HCT116 (cell line): Measurements from ENCODE around the gene FRS2. TPM values are rescaled to one million over a fixed set of nuclear protein-coding genes. Genes with fewer than 3 reads are reported as not detected.

Experiments
- ATAC-seq: fragments of 200-7000 bp; cut with Tn5 transposase; 2 replicates; pipeline ENCODE4 v1.9.1; 2020; ENCODE audit warnings: mild to moderate bottlenecking, moderate library complexity
- BruUV-seq: library from RNA; stranded (reverse); fragments of 400-500 nt; replicated peaks from 2 replicates; lab custom pipeline; 2021; lab: Mats Ljungman, UMichigan
- CTCF ChIA-PET: fragments of 300-600 bp; sonication (Branson Sonifier 250); formaldehyde crosslinking; loops from one replicate; lab custom pipeline; 2021; ENCODE audit warnings: antibody characterized with exemption; lab: Charles Lee
- POLR2A ChIA-PET: fragments of 300-600, 350-600 bp; sonication (Branson Sonifier 250); formaldehyde crosslinking; loops from one replicate; lab custom pipeline; 2021; ENCODE audit warnings: antibody characterized with exemption; lab: Charles Lee
- RAD21 ChIA-PET, 2 experiments: fragments of 300-600 bp; sonication (Branson Sonifier 250); formaldehyde crosslinking; loops; one replicate each; lab custom pipeline; 2023; ENCODE audit warnings: low total read pairs in 2 of 2; ENCODE audit not compliant: uncharacterized antibody in 2 of 2, unreplicated experiment in 2 of 2, low non-redundant PET in 1 of 2; lab: Charles Lee
- DNase-seq: peaks from one replicate; pipeline ENCODE4 v3.0.0-alpha.2; 2010; ENCODE audit warnings: low read depth, low spot score
- H2AFZ ChIP-seq: fragments of 200-600 bp; shearing (Covaris generic), sonication (generic); 2 replicates; pipeline ENCODE4 v1.6.1; 2017; ENCODE audit warnings: low read depth, mixed run types, mixed read lengths, antibody characterized with exemption, low read length; ENCODE audit not compliant: poor library complexity, severe bottlenecking
- H3K27ac ChIP-seq: 2 replicates; pipeline ENCODE4 v1.5.1; 2012; ENCODE audit warnings: low read depth, low read length
- H3K27me3 ChIP-seq: fragments of 200-600 bp; sonication (generic); 2 replicates; pipeline ENCODE4 v1.6.1; 2016; ENCODE audit warnings: mixed run types, low read length, mixed read lengths; ENCODE audit not compliant: insufficient read depth
- H3K36me3 ChIP-seq, 2 experiments: fragments of 200-500 bp in 1 of 2; fragments of 200-600 bp in 1 of 2; sonication (Bioruptor generic) in 1 of 2; sonication (generic) in 1 of 2; 2 replicates each; pipeline versions ENCODE4 v1.5.1 to v1.6.1; 2014 to 2016; ENCODE audit warnings: low read length in 2 of 2, inconsistent platforms in 1 of 2, mixed read lengths in 1 of 2, mixed run types in 1 of 2; ENCODE audit not compliant: insufficient read depth in 2 of 2, control insufficient read depth in 1 of 2
- H3K4me1 ChIP-seq, 2 experiments: fragments of 200-600 bp in 1 of 2; sonication (generic) in 1 of 2; 2 replicates each; pipeline versions ENCODE4 v1.5.1 to v1.6.1; 2012 to 2017; ENCODE audit warnings: low read length in 2 of 2, inconsistent platforms in 1 of 2, mild to moderate bottlenecking in 1 of 2, mixed read lengths in 1 of 2, mixed run types in 1 of 2, moderate library complexity in 1 of 2; ENCODE audit not compliant: insufficient read depth in 2 of 2, control insufficient read depth in 1 of 2
- H3K4me2 ChIP-seq: fragments of 200-600 bp; sonication (generic); 2 replicates; pipeline ENCODE4 v1.6.1; 2017; ENCODE audit warnings: mixed run types, low read length, mixed read lengths
- H3K4me3 ChIP-seq, 2 experiments: fragments of 200-600 bp in 1 of 2; sonication (generic) in 1 of 2; replicated peaks in 1 of 2; 2 replicates each; pipeline ENCODE4 v1.5.1; 2011 to 2016; ENCODE audit warnings: low read length in 2 of 2, control low read depth in 1 of 2, low read depth in 1 of 2, mild to moderate bottlenecking in 1 of 2, mixed read lengths in 1 of 2, mixed run types in 1 of 2
- H3K79me2 ChIP-seq: fragments of 200-600 bp; sonication (generic); 2 replicates; pipeline ENCODE4 v1.6.1; 2017; ENCODE audit warnings: mild to moderate bottlenecking, mixed run types, low read length, moderate library complexity, mixed read lengths; ENCODE audit not compliant: insufficient read depth
- H3K9ac ChIP-seq: fragments of 200-600 bp; sonication (generic); 2 replicates; pipeline ENCODE4 v1.6.1; 2016; ENCODE audit warnings: low read length, mixed read lengths
- H3K9me2 ChIP-seq: fragments of 200-600 bp; sonication (generic), shearing (Covaris generic); 2 replicates; pipeline ENCODE4 v1.6.1; 2017; ENCODE audit warnings: mixed run types, mild to moderate bottlenecking, moderate library complexity; ENCODE audit not compliant: insufficient read depth
- H3K9me3 ChIP-seq, 2 experiments: fragments of 200-500 bp in 1 of 2; fragments of 200-600 bp in 1 of 2; sonication (Bioruptor generic) in 1 of 2; sonication (generic) in 1 of 2; 2 replicates each; pipeline ENCODE4 v1.6.1; 2014 to 2017; ENCODE audit warnings: low read length in 2 of 2, mixed read lengths in 2 of 2, inconsistent platforms in 1 of 2, low read depth in 1 of 2, mild to moderate bottlenecking in 1 of 2, mixed run types in 1 of 2, moderate library complexity in 1 of 2; ENCODE audit not compliant: control insufficient read depth in 1 of 2, insufficient read depth in 1 of 2
- H4K20me1 ChIP-seq: fragments of 200-600 bp; sonication (generic), shearing (Covaris generic); 2 replicates; pipeline ENCODE4 v1.6.1; 2017; ENCODE audit warnings: mixed run types, mild to moderate bottlenecking, moderate library complexity; ENCODE audit not compliant: insufficient read depth
- CBX3 ChIP-seq: IDR thresholded peaks from 2 replicates; pipeline ENCODE4 v1.6.1; 2012; ENCODE audit warnings: low read depth
- CTCF ChIP-seq, 3 experiments: fragments of 200-600 bp in 1 of 3; sonication (generic) in 1 of 3; IDR thresholded peaks in 2 of 3; conservative IDR thresholded peaks in 1 of 3; 2 replicates each; pipeline ENCODE4 v1.5.1; 2012 to 2017; ENCODE audit warnings: low read depth in 2 of 3, low read length in 2 of 3, antibody characterized with exemption in 1 of 3, borderline replicate concordance in 1 of 3, control low read depth in 1 of 3, mild to moderate bottlenecking in 1 of 3, mixed read lengths in 1 of 3, mixed run types in 1 of 3, moderate library complexity in 1 of 3; ENCODE audit not compliant: insufficient read depth in 1 of 3
- EGR1 ChIP-seq: IDR thresholded peaks from 2 replicates; pipeline ENCODE4 v1.6.1; 2012; ENCODE audit warnings: low read depth
- MAX ChIP-seq: IDR thresholded peaks from 2 replicates; pipeline ENCODE4 v1.6.1; 2012
- YY1 ChIP-seq: IDR thresholded peaks from 2 replicates; pipeline ENCODE4 v1.6.1; 2011; ENCODE audit warnings: low read length, low read depth, moderate library complexity, mild to moderate bottlenecking; ENCODE audit not compliant: insufficient replicate concordance; ENCODE audit errors: extremely low read depth
- ZBTB33 ChIP-seq: IDR thresholded peaks from 2 replicates; pipeline ENCODE4 v1.6.1; 2011; ENCODE audit warnings: mild to moderate bottlenecking, low read length, moderate library complexity; ENCODE audit not compliant: insufficient replicate concordance; ENCODE audit errors: extremely low read depth
- intact Hi-C: fragments of 100-400 bp; cut with micrococcal nuclease; formaldehyde crosslinking; loops from 2 replicates; pipeline ENCODE4 v1.10.0; 2022
- total RNA-seq: library from RNA; stranded (reverse); gene quantifications from one replicate; pipeline ENCODE4 v1.2.1, GENCODE V29; 2021; ENCODE audit not compliant: unreplicated experiment

The FRS2 gene
- total RNA-seq, 1 experiment from 2014 or later, result 14.7 TPM

GRCh38 chr12:69440016-69440415 is 30.2 kb upstream of the FRS2 start:
- H3K4me2 ChIP-seq, result no peak overlapping the region
- RAD21 ChIA-PET, result no interaction called here
- no TSS peak for BruUV-seq
- no peak overlapping the region for H3K9ac ChIP-seq
- intact Hi-C loops, result no loop called here
- H3K9me3 ChIP-seq, result no peaks in the 10 kb centered on the region
- no peak overlapping the region for H2AFZ ChIP-seq
- H3K27me3 ChIP-seq, result no peaks in the 10 kb centered on the region
- DNase-seq, result no peak
- no peaks in the 10 kb centered on the region for H3K9me2 ChIP-seq
- no peak overlapping the region for H3K27ac ChIP-seq
- ATAC-seq, result no peak
- H3K4me3 ChIP-seq, result no peak overlapping the region
- no peaks in the 10 kb centered on the region for H4K20me1 ChIP-seq
- CTCF ChIA-PET, result no interaction called here
- TF ChIP-seq CBX3 (no peak), CTCF (IDR thresholded peaks at IDR 0.05 in 2 of 3, conservative IDR thresholded peaks at IDR 0.05 in 1 of 3; ENCODE audit: borderline replicate concordance in 1 of 3, insufficient read depth in 1 of 3, low read depth in 2 of 3, low read length in 2 of 3) (no peak), EGR1 (no peak), YY1 (no peak), MAX (no peak), ZBTB33 (no peak)
- H3K4me1 ChIP-seq, result no peaks in the 10 kb centered on the region
- no peaks in the 10 kb centered on the region for H3K79me2 ChIP-seq
- no peaks in the 10 kb centered on the region for H3K36me3 ChIP-seq
- POLR2A ChIA-PET, result no interaction called here
